IMR-90 (cell line): Measurements from ENCODE around the gene RSL1D1.
A peak's percentile ranks its signal among the peaks of the same experiment; 100 is the strongest.

Source experiments
- BHLHE40 ChIP-seq: fragments of 150-350 bp; IDR thresholded peaks from 2 replicates; pipeline ENCODE4 v1.6.1; 2016; ENCODE audit warnings: mild to moderate bottlenecking, low read depth, low read length
- CEBPB ChIP-seq: IDR thresholded peaks from 2 replicates; pipeline ENCODE4 v1.6.1; 2012; ENCODE audit warnings: low read depth, low read length, improper control_type of control experiment
- ELK1 ChIP-seq: fragments of 150-350 bp; IDR thresholded peaks from 2 replicates; pipeline ENCODE4 v1.6.1; 2016; ENCODE audit warnings: low read depth, mild to moderate bottlenecking, low read length, moderate library complexity, borderline replicate concordance
- FOS ChIP-seq: fragments of 150-350 bp; IDR thresholded peaks from 2 replicates; pipeline ENCODE4 v1.6.1; 2016; ENCODE audit warnings: low read depth, low read length
- MAFK ChIP-seq: IDR thresholded peaks from 2 replicates; pipeline ENCODE4 v1.6.1; 2012; ENCODE audit warnings: low read depth, low read length, improper control_type of control experiment
- MAZ ChIP-seq: IDR thresholded peaks from 2 replicates; pipeline ENCODE4 v1.6.1; 2012; ENCODE audit warnings: low read depth, mild to moderate bottlenecking, low read length, improper control_type of control experiment, moderate library complexity, borderline replicate concordance
- NFE2L2 ChIP-seq: fragments of 150-350 bp; IDR thresholded peaks from 2 replicates; pipeline ENCODE4 v1.6.1; 2016; ENCODE audit warnings: low read depth, mild to moderate bottlenecking, low read length
- POLR2A ChIP-seq: IDR thresholded peaks from 2 replicates; pipeline ENCODE4 v1.6.1; 2012; ENCODE audit warnings: mild to moderate bottlenecking, low read depth, low read length
- RAD21 ChIP-seq: IDR thresholded peaks from 2 replicates; pipeline ENCODE4 v1.6.1; 2012; ENCODE audit warnings: low read length, improper control_type of control experiment
- RCOR1 ChIP-seq: IDR thresholded peaks from 2 replicates; pipeline ENCODE4 v1.6.1; 2012; ENCODE audit warnings: mild to moderate bottlenecking, low read length, improper control_type of control experiment; ENCODE audit not compliant: insufficient replicate concordance
- RFX5 ChIP-seq: IDR thresholded peaks from 2 replicates; pipeline ENCODE4 v1.8.0; 2012; ENCODE audit warnings: low read depth, mild to moderate bottlenecking, low read length, moderate library complexity
- SMC3 ChIP-seq: fragments of 150-350 bp; IDR thresholded peaks from 2 replicates; pipeline ENCODE4 v1.6.1; 2016; ENCODE audit warnings: low read depth, mild to moderate bottlenecking, antibody characterized with exemption, low read length, moderate library complexity
- USF2 ChIP-seq: fragments of 150-350 bp; IDR thresholded peaks from 2 replicates; pipeline ENCODE4 v1.6.1; 2017; ENCODE audit warnings: mild to moderate bottlenecking, antibody characterized with exemption, low read length, low read depth
- TF ChIP-seq, protein P1 (sequence below): conservative IDR thresholded peaks from 2 replicates; pipeline ENCODE4 v1.5.1; 2012; ENCODE audit warnings: mild to moderate bottlenecking, low read depth, low read length, improper control_type of control experiment

GRCh38 chr16:11833951-11834695 lies 17.2 kb downstream of the RSL1D1 start:
- TF ChIP-seq, protein P1, sequence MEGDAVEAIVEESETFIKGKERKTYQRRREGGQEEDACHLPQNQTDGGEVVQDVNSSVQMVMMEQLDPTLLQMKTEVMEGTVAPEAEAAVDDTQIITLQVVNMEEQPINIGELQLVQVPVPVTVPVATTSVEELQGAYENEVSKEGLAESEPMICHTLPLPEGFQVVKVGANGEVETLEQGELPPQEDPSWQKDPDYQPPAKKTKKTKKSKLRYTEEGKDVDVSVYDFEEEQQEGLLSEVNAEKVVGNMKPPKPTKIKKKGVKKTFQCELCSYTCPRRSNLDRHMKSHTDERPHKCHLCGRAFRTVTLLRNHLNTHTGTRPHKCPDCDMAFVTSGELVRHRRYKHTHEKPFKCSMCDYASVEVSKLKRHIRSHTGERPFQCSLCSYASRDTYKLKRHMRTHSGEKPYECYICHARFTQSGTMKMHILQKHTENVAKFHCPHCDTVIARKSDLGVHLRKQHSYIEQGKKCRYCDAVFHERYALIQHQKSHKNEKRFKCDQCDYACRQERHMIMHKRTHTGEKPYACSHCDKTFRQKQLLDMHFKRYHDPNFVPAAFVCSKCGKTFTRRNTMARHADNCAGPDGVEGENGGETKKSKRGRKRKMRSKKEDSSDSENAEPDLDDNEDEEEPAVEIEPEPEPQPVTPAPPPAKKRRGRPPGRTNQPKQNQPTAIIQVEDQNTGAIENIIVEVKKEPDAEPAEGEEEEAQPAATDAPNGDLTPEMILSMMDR: no peak
- TF ChIP-seq SMC3 (no peak), POLR2A (no peak), RAD21 (no peak), MAFK (no peak), RFX5 (no peak), BHLHE40 (no peak), USF2 (no peak), RCOR1 (no peak), CEBPB (peak; percentile 95), ELK1 (no peak), NFE2L2 (no peak), MAZ (no peak), FOS (no peak)
